HepG2 (cell line): ENCODE measurements around the gene NME1. TPM values are rescaled to one million over a fixed set of nuclear protein-coding genes. Genes with fewer than 3 reads are reported as not detected.
A peak's percentile ranks its signal among the peaks of the same experiment; 100 is the strongest.

Experiments
- BATF2 ChIP-seq: sonication (generic); formaldehyde crosslinking; IDR thresholded peaks from 2 replicates; pipeline ENCODE4 v1.8.0; 2022; ENCODE audit warnings: mild to moderate bottlenecking, missing genetic modification reagents, moderate library complexity
- HDAC1 ChIP-seq: sonication (generic); formaldehyde crosslinking; IDR thresholded peaks from 2 replicates; pipeline ENCODE4 v1.5.1; 2020; ENCODE audit warnings: mild to moderate bottlenecking, missing genetic modification reagents
- HMG20A ChIP-seq: IDR thresholded peaks from 2 replicates; pipeline ENCODE4 v1.6.1; 2016; ENCODE audit warnings: borderline replicate concordance
- KLF9 ChIP-seq: IDR thresholded peaks from 2 replicates; pipeline ENCODE4 v1.6.1; 2016; ENCODE audit warnings: low read depth
- MEF2D ChIP-seq: sonication (generic); formaldehyde crosslinking; IDR thresholded peaks from 2 replicates; pipeline ENCODE4 v1.5.1; 2020; ENCODE audit warnings: mild to moderate bottlenecking, missing genetic modification reagents
- PAXIP1 ChIP-seq: sonication (generic); formaldehyde crosslinking; conservative IDR thresholded peaks from 2 replicates; pipeline ENCODE4 v1.4.0; 2020; ENCODE audit warnings: mild to moderate bottlenecking, missing genetic modification reagents, moderate library complexity
- ZBTB42 ChIP-seq: sonication (generic); formaldehyde crosslinking; IDR thresholded peaks from 2 replicates; pipeline ENCODE4 v1.5.0; 2020; ENCODE audit warnings: mild to moderate bottlenecking, missing genetic modification reagents
- ZBTB46 ChIP-seq: sonication (generic); formaldehyde crosslinking; IDR thresholded peaks from 2 replicates; pipeline ENCODE4 v1.4.0; 2020; ENCODE audit warnings: mild to moderate bottlenecking, missing genetic modification reagents, borderline replicate concordance
- ZMYM3 ChIP-seq: sonication (generic); formaldehyde crosslinking; IDR thresholded peaks from 2 replicates; pipeline ENCODE4 v1.5.1; 2020; ENCODE audit warnings: mild to moderate bottlenecking, missing genetic modification reagents
- ZNF530 ChIP-seq: sonication (generic); formaldehyde crosslinking; IDR thresholded peaks from 2 replicates; pipeline ENCODE4 v1.5.0; 2020; ENCODE audit warnings: low read depth, mild to moderate bottlenecking, missing genetic modification reagents
- ZNF569 ChIP-seq: sonication (generic); formaldehyde crosslinking; IDR thresholded peaks from 2 replicates; pipeline ENCODE4 v1.5.0; 2020; ENCODE audit warnings: mild to moderate bottlenecking, missing genetic modification reagents, moderate library complexity, borderline replicate concordance
- ZNF605 ChIP-seq: sonication (generic); formaldehyde crosslinking; IDR thresholded peaks from 2 replicates; pipeline ENCODE4 v1.8.0; 2022; ENCODE audit warnings: mild to moderate bottlenecking, missing genetic modification reagents
- polyA plus RNA-seq, 8 experiments: library from polyadenylated mRNA; depleted of rRNA in 3 of 8; stranded (reverse) in 7 of 8; unstranded in 1 of 8; fragments of >200 nt; fragmentation: Illumina TruSeq in 4 of 8; extraction: Trizol in 4 of 8; gene quantifications; 2 replicates each; pipeline versions ENCODE4 v1.2.1 to v1.2.3, GENCODE V29; 2011 to 2016; ENCODE audit warnings: low read depth in 4 of 8, missing spikeins in 1 of 8, mixed read lengths in 1 of 8; ENCODE audit not compliant: insufficient read depth in 1 of 8
- total RNA-seq, 5 experiments: library from RNA; depleted of rRNA; stranded (reverse); fragments of >200 nt; fragmentation: Illumina TruSeq; extraction: Trizol; gene quantifications; 2 replicates each; pipeline ENCODE4 v1.2.3, GENCODE V29; 2016; ENCODE audit warnings: low read depth in 1 of 5
- TF ChIP-seq, protein P1 (sequence below): sonication (generic); formaldehyde crosslinking; IDR thresholded peaks from 2 replicates; pipeline ENCODE4 v1.4.0; 2020; ENCODE audit warnings: mild to moderate bottlenecking, missing genetic modification reagents
- TF ChIP-seq, protein P2 (sequence below): sonication (generic); formaldehyde crosslinking; IDR thresholded peaks from 2 replicates; pipeline ENCODE4 v1.4.0; 2020; ENCODE audit warnings: missing genetic modification reagents; ENCODE audit errors: not compliant biosample characterization

The NME1 gene
- total and polyA plus RNA-seq, 2 of the 13 experiments (the other 11 are each of a cell fraction or from before 2014, with no cell fraction given), result 295 to 516 TPM

DNA sequence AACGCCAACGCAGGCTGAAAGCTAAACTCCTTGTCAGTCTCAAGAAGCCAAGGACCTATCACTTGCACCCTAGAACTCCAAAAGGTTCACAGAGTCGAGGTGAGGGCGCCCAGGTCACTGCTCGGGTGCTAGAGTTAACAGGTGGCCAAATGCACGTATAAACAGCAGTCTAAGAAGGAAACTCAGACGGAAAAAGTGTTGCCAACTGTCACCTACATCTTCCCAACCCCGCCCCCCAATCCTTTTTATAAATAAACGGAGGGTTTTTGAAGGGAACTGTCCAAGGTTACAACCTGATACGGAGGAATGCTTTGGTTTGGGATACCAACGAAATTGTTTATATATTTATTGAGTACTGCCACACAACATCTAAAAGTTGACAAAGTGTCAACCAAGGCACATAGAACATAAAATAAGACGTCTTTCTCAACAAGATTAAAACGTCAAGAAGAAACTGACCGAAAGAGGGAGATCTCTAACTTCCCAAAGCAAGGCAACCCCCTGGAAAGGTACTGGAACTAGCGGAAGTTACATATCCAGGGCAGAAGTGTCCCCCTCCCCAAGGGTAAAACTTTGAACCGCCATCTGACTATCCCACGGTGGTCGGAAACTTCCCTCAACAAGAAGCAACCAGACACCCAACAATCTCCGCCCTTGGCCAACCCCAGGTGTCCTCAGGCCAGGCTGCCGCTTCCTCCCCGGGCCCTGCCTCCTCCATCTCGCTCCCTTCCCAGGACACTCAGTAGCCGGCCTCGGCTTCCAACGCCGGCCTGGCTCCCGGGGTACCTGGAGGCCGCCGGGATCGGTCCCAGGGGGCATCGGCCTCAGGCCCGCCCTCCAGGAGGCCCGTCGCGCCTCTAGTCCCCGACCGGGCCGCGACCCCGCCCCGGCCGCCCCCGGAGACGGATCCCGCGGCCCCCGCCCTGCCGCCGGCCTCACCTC lies 33.7 kb upstream of the NME1 start (continued):
- 0 out of 2 replicates have a peak, but pooled peaks have one; percentile 12 for TF ChIP-seq MEF2D (CRISPR knock-in tag)
- TF ChIP-seq, protein P1, sequence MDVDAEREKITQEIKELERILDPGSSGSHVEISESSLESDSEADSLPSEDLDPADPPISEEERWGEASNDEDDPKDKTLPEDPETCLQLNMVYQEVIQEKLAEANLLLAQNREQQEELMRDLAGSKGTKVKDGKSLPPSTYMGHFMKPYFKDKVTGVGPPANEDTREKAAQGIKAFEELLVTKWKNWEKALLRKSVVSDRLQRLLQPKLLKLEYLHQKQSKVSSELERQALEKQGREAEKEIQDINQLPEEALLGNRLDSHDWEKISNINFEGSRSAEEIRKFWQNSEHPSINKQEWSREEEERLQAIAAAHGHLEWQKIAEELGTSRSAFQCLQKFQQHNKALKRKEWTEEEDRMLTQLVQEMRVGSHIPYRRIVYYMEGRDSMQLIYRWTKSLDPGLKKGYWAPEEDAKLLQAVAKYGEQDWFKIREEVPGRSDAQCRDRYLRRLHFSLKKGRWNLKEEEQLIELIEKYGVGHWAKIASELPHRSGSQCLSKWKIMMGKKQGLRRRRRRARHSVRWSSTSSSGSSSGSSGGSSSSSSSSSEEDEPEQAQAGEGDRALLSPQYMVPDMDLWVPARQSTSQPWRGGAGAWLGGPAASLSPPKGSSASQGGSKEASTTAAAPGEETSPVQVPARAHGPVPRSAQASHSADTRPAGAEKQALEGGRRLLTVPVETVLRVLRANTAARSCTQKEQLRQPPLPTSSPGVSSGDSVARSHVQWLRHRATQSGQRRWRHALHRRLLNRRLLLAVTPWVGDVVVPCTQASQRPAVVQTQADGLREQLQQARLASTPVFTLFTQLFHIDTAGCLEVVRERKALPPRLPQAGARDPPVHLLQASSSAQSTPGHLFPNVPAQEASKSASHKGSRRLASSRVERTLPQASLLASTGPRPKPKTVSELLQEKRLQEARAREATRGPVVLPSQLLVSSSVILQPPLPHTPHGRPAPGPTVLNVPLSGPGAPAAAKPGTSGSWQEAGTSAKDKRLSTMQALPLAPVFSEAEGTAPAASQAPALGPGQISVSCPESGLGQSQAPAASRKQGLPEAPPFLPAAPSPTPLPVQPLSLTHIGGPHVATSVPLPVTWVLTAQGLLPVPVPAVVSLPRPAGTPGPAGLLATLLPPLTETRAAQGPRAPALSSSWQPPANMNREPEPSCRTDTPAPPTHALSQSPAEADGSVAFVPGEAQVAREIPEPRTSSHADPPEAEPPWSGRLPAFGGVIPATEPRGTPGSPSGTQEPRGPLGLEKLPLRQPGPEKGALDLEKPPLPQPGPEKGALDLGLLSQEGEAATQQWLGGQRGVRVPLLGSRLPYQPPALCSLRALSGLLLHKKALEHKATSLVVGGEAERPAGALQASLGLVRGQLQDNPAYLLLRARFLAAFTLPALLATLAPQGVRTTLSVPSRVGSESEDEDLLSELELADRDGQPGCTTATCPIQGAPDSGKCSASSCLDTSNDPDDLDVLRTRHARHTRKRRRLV, result no peak; the same call in 1 of the 2 replicates
- TF ChIP-seq ZNF530 (CRISPR knock-in tag), result no peak
- no peak for TF ChIP-seq KLF9 (CRISPR knock-in tag)
- peak; percentile 7; the same call in 1 of the 2 replicates for TF ChIP-seq HDAC1 (CRISPR knock-in tag)
- no peak for TF ChIP-seq HMG20A (CRISPR knock-in tag)
- TF ChIP-seq, protein P2, sequence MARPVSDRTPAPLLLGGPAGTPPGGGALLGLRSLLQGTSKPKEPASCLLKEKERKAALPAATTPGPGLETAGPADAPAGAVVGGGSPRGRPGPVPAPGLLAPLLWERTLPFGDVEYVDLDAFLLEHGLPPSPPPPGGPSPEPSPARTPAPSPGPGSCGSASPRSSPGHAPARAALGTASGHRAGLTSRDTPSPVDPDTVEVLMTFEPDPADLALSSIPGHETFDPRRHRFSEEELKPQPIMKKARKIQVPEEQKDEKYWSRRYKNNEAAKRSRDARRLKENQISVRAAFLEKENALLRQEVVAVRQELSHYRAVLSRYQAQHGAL, result no peak
- TF ChIP-seq ZBTB46, result no peak
- no peak for TF ChIP-seq ZNF569 (CRISPR knock-in tag)
- TF ChIP-seq BATF2, result no peak
- no peak for TF ChIP-seq ZMYM3 (CRISPR knock-in tag)
- no peak; the same call in 1 of the 2 replicates for TF ChIP-seq ZBTB42
- 0 out of 2 replicates have a peak, but pooled peaks have one; percentile 50 for TF ChIP-seq ZNF605 (CRISPR knock-in tag)
- peak; percentile 38 for TF ChIP-seq PAXIP1 (CRISPR knock-in tag)
